A673 (cell line): ENCODE measurements around the gene PLCB4. TPM values are rescaled to one million over a fixed set of nuclear protein-coding genes. Genes with fewer than 3 reads are reported as not detected.

Experiments
- BruUV-seq: library from RNA; stranded (reverse); fragments of 400-500 nt; replicated peaks from 2 replicates; lab custom pipeline; 2021; lab: Mats Ljungman, UMichigan
- CTCF ChIA-PET: fragments of 300-600 bp; sonication (Branson Sonifier 250); formaldehyde crosslinking; loops from one replicate; lab custom pipeline; 2022; ENCODE audit warnings: antibody characterized with exemption; lab: Charles Lee
- POLR2A ChIA-PET: fragments of 300-600 bp; sonication (Branson Sonifier 250); formaldehyde crosslinking; loops from one replicate; lab custom pipeline; 2022; ENCODE audit warnings: antibody characterized with exemption; ENCODE audit not compliant: low non-redundant PET; lab: Charles Lee
- DNase-seq: peaks from one replicate; pipeline ENCODE4 v3.0.0-alpha.2; 2015; ENCODE audit warnings: low spot score
- H3K27ac ChIP-seq: fragments of 200-600 bp; sonication (generic); 2 replicates; pipeline ENCODE4 v1.5.1; 2016; ENCODE audit warnings: mixed run types, low read depth, mild to moderate bottlenecking, mixed read lengths, antibody characterized with exemption, low read length; ENCODE audit not compliant: poor library complexity, severe bottlenecking
- H3K27me3 ChIP-seq: fragments of 200-600 bp; sonication (generic); replicated peaks from 2 replicates; pipeline ENCODE4 v1.6.1; 2017; ENCODE audit warnings: mixed run types, low read depth, mild to moderate bottlenecking, mixed read lengths, antibody characterized with exemption, low read length; ENCODE audit not compliant: insufficient read depth, poor library complexity
- H3K36me3 ChIP-seq: fragments of 200-600 bp; sonication (generic); 2 replicates; pipeline ENCODE4 v1.6.1; 2016; ENCODE audit warnings: mixed run types, mild to moderate bottlenecking, mixed read lengths, antibody characterized with exemption, low read length; ENCODE audit not compliant: insufficient read depth, poor library complexity, severe bottlenecking
- H3K4me1 ChIP-seq: fragments of 200-600 bp; sonication (generic); 2 replicates; pipeline ENCODE4 v1.6.1; 2017; ENCODE audit warnings: mixed run types, mild to moderate bottlenecking, mixed read lengths, antibody characterized with exemption, low read length; ENCODE audit not compliant: insufficient read depth, poor library complexity, severe bottlenecking
- H3K4me3 ChIP-seq: fragments of 200-600 bp; sonication (generic); 2 replicates; pipeline ENCODE4 v1.5.1; 2016; ENCODE audit warnings: low read depth, mixed run types, mild to moderate bottlenecking, mixed read lengths, low read length; ENCODE audit not compliant: poor library complexity, severe bottlenecking
- H3K9me3 ChIP-seq: fragments of 200-600 bp; sonication (generic); 2 replicates; pipeline ENCODE4 v1.6.1; 2016; ENCODE audit warnings: mixed run types, low read depth, mild to moderate bottlenecking, mixed read lengths, antibody characterized with exemption, low read length; ENCODE audit not compliant: poor library complexity, severe bottlenecking
- CTCF ChIP-seq: fragments of 300-800, 200-600 bp; sonication (generic); conservative IDR thresholded peaks from 2 replicates; pipeline ENCODE4 v1.5.1; 2017; ENCODE audit warnings: low read depth, mild to moderate bottlenecking, antibody characterized with exemption, low read length, moderate library complexity, mixed read lengths
- EZH2 ChIP-seq: fragments of 200-600 bp; sonication (generic); IDR thresholded peaks from 2 replicates; pipeline ENCODE4 v1.6.1; 2017; ENCODE audit warnings: borderline replicate concordance, low read depth, mild to moderate bottlenecking, mixed read lengths, antibody characterized with exemption, low read length; ENCODE audit not compliant: poor library complexity, severe bottlenecking
- intact Hi-C: fragments of 100-400 bp; cut with micrococcal nuclease; formaldehyde crosslinking; loops from one replicate; pipeline ENCODE4 v1.10.0; 2022; ENCODE audit not compliant: unreplicated experiment
- total RNA-seq: library from RNA; stranded (reverse); gene quantifications from 2 replicates; pipeline ENCODE4 v1.2.3, GENCODE V29; 2021

Gene PLCB4
- total RNA-seq, 1 experiment from 2014 or later, result 6.2 TPM

DNA sequence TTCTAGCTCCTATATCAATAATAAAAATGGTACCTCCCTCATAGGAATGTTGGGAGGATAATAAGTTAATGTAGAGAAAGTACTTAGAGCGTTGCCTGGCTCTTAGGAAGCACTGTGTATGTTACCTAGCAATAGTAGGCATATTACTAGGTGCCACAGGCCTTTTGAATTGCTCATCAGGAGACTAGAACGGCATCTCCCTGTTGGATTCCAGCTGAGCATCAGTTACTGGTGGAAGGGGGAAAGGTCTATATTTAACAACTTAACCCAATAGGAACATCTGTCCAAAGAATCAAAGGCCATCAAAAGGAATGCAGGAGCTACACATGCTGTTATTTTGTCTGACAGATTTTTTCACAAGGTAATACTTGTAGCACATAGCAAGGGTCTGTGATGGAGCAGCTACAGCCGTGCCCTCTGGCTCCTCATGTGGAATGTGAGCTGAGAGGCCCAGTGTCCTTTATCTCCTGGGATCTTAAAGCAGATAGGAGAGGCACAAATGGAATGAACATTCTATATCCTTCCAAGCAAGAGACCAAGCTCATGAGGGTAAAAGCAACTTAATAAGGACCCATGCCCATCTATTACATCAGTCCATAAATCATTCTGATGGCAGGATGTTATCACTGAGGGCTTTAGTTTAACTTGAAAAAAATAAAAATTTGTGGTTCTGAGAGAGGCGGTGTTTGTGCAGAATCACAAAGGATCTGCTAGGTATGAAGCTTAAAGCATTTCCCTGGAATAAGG lies 260.6 kb downstream of the PLCB4 start:
- POLR2A ChIA-PET, result no interaction called here
- BruUV-seq, result no TSS peak
- no peak for DNase-seq
- Histone ChIP-seq H3K9me3 (no peaks in the 10 kb centered on the region), H3K4me3 (no peak overlapping the region), H3K4me1 (peaks cover 5% of the 10 kb centered on the region), H3K27me3 (no peaks in the 10 kb centered on the region), H3K36me3 (no peaks in the 10 kb centered on the region), H3K27ac (no peak overlapping the region)
- intact Hi-C loops, result no loop called here
- CTCF ChIA-PET, result no interaction called here
- TF ChIP-seq EZH2 (no peak), CTCF (no peak)

- H3K27ac ChIP-seq, result no peak overlapping the region
- H3K36me3 ChIP-seq, result no peaks in the 10 kb centered on the region
- BruUV-seq, result no TSS peak
- POLR2A ChIA-PET, result no interaction called here
- intact Hi-C loops, result no loop called here
- H3K4me1 ChIP-seq, result peaks cover 5% of the 10 kb centered on the region
- H3K4me3 ChIP-seq, result no peak overlapping the region
- peak; percentile 18 for DNase-seq
- no peak for TF ChIP-seq CTCF
- H3K9me3 ChIP-seq, result no peaks in the 10 kb centered on the region
- CTCF ChIA-PET, result no interaction called here
- H3K27me3 ChIP-seq, result no peaks in the 10 kb centered on the region
Measured at GRCh38 chr20:9330151-9330550, 261.3 kb downstream of the PLCB4 start.

DNA sequence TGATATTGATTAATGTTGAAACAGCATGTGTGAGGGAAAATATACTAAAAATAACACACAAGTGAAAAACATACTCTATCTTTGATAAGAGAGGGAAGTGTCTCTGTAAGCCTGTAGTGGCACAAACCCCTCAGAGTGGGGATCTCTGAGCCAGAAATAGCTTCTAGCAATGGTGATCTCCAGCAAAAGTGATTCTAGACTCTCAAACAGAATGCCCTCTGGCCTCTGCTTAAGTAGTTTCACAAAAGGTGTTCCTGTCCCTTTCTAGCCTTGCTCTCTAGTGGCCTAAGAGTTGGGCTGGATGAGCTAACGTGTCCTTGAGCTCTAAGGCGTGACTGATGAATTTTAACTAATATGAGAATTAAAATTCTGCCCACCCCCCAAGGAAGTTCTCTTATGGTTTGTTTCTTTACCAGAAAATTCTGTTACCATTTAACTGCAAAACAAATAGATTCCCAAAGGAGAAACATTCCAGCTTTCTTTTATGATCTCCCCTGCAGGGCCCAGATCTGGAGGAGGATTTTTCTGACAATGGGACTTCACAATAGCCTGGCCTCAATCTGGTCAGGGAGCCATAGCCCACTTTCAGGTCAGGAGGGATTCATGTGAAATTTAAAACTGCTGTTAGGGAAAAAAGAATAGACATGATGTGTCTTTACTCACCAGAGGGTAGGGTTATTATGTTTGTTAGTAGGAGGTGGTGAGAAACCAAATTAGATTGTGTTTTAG lies 263.0 kb downstream of the PLCB4 start:
- ChIA-PET POLR2A (no interaction called here), CTCF (no interaction called here)
- TF ChIP-seq CTCF (no peak), EZH2 (no peak)
- intact Hi-C loops, result no loop called here
- Histone ChIP-seq H3K4me3 (no peak overlapping the region), H3K27me3 (no peaks in the 10 kb centered on the region), H3K36me3 (no peaks in the 10 kb centered on the region), H3K27ac (no peak overlapping the region), H3K4me1 (peaks cover 5% of the 10 kb centered on the region), H3K9me3 (no peaks in the 10 kb centered on the region)
- DNase-seq, result no peak
- BruUV-seq, result no TSS peak
